ENCODE measurements around the gene ANTXR2.
"Not testable (repeated sequence)": the region's sequence is repeated elsewhere in the genome, so short reads cannot be mapped to it uniquely, and the experiment has no call there.

The ANTXR2 gene

DNA sequence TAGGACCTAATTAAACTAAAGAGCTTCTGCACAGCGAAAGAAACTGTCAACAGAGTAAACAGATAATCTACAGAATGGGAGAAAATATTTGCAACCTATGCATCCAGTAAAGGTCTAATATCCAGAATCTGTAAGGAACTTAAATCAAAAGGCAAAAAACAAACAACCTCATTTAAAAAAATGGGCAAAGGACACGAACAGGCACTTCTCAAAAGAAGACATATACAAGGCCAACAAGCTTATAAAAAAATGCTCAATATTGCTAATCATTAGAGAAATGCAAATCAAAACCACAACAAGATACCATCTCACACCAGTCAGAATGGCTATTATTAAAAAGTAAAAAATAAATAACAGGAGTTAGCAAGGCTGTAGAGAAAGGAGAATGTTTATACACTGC is 81.9 kb downstream of the ANTXR2 start:
- DNase-seq (ENCODE audit: low read depth), result not testable (repeated sequence)

DNA sequence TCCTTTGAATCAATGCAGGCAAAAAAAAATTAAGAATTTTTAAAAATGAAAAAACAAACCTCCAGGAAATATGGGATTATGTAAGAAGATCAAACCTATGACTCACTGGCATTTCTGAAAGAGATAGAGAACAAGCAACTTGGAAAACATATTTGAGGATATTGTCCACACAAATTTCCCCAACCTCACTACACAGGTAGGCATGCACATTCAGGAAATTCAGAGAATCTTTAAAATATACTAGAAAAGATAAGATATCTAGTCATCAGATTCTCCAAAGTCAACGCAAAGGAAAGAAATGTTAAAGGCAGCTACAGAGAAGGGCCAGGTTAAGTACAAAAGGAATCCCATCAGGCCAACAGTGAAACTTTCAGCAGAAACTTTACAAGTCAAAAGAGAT is 85.6 kb downstream of the ANTXR2 start:
- DNase-seq (ENCODE audit: low read depth), result no peak

DNA sequence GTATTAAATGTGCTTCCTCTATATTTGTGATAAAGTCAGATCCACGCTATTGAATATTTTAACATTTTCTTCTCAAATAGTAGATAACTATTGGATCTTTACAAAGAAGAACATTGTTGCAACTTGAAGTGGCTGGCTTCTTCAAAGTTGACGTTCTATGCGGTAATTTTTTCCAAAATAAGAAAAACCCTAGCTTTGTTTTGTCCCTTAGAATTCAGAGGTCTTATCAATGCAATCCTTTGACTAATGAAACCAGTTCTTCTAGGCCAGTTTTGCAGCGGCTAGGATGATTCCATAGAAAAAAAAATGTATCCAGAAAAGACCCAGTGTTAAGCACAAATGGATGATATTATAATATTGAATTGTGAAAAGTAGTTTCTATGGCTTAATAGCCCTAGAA is 89.6 kb downstream of the ANTXR2 start:
- DNase-seq (ENCODE audit: low read depth), result no peak

DNA sequence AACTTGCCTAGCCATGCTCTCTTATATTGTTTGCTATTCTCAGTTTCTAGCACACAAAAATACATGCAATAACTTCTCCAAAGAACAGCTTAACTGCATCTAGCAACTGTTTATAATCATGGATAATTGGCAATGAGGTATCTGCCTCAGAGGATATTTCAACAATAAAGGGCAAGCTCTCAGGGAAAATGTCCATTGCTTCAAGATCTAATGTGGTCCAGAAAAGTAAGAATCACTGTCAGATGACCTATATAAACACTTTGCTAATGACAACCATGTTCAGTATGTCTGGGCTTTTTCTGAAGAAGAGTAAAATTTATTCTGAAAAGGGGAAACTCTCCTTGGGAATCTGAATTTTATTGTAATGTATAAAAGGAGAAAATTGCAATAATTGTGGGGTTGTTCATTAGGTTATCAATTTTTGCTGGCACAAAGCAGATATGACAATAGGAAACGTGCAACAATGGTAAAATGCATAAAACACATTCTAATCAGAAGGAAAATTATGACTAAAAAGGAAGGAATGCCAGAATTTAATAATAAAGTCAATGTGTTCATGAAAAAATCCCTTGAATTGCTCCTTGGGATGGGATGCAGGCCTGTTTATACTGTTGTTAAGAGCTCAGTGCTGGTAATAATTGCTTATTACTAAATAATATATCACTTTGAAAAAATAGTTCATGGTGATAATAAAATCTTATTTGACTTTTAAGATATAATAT is 90.3 kb downstream of the ANTXR2 start:
- DNase-seq (ENCODE audit: low read depth), result no peak

DNA sequence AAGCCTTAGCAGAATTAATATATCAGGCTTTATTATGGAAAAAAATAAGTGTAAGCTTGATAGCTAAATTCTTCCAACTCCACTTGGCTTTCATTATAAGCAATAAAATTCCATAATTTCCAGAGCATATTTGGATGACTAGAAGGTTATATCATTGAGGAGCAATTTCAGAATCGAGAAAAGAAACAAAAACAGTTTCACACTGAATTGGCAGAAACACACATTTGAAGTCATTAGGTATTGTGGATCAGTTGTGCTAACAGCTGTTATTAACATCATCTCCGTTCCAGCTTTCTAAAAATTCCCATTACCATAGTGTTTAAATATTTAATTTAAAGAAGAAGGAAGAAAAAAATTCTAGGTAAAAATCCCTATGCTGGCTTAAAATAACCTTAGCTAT is 92.6 kb downstream of the ANTXR2 start:
- DNase-seq (ENCODE audit: low read depth), result no peak

DNA sequence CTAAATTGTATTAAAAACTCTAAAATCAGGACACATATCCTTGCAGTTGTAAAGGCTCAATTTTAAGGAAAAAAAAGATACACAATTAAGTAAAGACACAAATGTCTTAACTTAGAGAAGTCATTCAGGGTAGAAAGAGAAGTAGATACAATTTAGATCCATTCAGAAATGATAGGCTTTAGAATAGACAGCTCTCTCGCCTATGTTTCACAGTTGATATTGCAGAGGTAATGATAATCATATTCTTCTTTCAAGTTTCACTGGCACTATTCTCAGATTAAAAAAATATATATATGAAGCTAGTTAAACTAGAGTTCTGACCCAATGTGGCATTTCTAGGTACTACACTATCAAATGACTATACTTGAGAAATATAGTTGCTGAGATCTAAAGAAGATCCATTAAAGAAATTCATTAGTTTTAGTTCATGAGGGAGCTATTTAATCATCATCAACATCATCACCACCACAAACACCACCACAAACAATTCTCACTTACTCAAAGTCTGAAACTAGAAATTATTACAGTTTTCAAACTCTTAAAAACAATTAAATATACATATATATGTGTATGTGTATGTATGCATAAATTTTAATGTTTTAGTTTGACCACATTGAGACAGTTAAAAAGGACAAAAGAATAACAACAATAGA is 93.1 kb downstream of the ANTXR2 start:
- DNase-seq (ENCODE audit: low read depth), result no peak

DNA sequence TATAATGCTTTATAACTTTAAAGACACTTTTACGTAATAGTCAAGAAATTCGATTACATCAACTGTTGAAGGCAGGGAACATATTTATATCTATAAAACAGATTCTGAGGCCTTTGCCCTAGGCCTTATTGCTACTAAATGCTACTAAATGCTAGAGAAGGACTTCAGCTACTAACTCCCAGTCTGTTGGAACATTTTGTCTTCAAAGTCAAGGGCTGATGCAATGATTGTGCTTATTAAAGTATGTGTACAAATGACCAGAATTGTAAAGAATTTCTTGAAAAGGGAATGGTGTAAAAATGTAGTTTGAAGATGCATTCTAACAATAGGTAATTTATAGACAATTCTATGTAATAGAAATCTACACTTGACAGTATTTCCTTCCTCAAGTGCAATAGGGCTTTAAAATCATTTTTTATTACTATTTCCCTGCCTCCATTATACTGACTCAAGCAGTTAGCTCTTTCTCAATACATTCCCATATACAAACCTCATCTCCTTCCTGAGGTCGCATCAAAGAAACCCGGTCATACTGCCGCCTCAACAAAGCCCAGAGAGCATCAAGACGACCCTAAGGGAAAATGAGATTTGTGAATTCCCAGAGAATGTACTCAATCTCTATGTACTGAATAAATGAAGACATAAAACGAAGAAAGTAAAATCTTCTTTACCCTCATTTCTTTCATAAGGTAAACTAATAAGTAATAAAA is 95.7 kb downstream of the ANTXR2 start:
- peak; percentile 14 for DNase-seq (ENCODE audit: low read depth)

DNA sequence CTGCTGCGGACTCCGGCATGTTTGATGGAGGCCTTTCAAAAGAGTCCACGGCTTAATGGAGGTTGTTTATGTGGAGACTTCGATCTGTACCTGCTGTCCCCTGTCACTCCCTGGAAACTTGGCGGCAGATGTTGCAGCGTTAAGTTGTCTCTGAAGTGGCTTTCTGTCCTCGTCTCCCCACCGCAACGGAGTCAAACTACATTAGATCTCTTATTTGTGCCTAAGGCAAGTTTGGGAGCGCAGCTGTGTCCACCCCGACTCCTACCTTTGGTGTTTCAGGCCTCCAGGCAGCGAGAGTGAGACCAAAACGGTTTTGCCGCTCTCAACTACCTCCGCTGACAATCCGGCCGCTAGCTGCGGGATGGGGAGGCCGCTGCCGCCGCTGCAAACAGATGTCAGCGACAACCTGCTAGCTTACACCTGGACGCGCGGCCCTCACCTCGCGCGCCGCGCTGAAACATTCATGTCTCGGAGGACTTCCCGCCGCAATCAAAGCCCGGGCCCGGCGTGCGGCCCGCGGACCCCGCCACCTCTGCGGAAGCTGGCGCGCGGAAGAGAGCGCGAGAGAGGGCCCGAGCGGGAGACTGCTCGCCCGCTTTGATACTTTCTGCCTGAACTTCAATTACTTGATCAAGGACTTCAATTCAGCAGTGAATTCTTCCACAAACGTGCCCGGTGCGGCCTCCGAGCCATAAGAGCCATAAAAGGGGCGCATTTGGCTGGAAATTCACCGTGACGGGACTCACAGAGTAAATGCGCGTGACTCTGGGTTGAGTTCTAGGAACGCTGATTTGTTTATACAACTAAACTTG is 108.4 kb downstream of the ANTXR2 start:
- DNase-seq (ENCODE audit: low read depth), result no peak

DNA sequence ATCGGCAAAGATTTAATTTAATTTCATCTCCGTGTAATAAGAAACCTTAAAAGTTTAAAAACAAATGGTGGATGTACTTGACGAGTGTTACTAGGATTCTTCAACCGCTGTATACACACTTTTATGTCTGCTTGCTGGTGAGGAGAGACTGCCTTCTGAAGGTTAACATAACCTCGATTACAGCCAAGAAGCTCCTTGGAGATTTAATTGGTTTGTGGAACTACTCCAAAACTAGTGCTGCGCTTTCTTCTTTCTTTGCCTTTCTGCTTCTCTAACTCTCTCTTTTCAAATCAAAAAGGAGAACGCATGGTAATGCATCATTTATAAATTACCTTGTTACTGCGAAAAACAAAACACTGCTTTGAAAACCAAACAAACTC is 109.0 kb downstream of the ANTXR2 start:
- no peak for DNase-seq (ENCODE audit: low read depth)

DNA sequence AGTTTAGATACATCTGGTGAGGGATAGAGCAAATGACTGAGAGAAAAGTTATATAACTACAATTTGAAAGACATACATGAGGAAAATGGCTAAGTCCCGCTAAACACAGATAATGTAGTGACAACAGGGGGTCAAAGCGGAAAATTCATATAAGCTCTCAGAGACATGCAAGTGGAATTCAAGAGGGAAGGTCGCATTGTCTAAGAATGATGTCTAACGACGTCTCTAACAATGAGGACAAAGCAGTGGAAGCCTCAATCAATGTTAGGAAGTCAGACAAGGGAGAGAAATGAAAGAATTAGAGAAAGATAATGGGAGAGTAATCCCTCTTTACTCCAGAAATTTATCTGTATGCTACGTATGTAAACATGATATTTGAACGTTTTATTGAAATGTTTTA is 113.4 kb downstream of the ANTXR2 start:
- DNase-seq (ENCODE audit: low read depth), result no peak

DNA sequence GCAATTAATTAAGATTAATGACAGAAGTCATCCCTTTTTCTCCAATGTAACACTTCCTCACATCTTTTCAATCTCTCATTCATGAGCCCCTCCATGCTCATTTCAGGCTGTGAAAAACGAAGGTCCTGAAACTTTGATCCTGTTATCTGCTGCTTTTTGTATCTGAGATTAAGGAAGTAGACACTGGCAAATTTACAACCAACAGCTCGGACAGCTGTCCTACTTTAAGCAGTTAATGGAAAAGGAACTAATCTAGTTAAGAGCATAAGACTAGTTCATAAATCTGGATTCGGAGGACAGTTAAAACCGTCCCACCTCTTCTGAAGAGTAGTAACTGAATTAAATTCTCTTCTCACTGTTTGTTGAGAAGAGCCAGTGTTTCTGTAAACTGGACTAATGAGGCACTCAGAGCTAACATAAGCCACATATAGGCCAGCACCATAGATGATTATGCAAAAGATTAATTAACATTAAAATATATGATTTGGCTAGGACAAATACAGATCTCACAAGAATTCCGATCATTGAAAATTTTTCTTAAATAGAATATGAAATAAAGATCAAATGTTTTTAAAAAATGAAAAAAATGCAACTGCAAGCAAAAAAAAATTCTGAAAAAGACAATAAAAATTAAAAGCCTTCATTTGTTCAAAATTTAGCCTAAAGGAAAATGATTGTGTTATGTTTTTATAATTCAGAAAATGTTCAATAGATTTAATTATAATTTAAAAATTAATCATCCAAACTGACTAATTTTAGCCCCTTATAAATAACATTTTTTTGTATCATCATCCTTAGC is 114.4 kb downstream of the ANTXR2 start:
- DNase-seq (ENCODE audit: low read depth), result no peak

DNA sequence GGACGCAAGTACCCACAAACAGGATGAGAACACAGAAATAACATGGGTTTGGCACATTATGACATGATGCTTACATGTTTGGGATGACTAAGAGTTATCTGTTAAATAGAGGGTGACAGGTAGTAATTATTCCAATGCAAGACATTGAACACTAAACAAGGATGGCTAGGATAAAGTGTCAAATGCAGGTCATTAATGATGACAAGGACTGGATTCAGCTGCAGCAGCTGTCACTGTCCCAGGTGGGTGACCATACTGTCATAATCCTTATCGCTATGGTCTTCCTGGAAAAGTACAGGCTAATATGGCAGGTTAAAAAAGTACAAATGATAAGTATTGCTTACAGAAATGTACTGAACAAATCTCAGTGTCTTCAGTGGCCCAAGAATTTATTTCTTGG is 123.9 kb downstream of the ANTXR2 start:
- DNase-seq (ENCODE audit: low read depth), result no peak

DNA sequence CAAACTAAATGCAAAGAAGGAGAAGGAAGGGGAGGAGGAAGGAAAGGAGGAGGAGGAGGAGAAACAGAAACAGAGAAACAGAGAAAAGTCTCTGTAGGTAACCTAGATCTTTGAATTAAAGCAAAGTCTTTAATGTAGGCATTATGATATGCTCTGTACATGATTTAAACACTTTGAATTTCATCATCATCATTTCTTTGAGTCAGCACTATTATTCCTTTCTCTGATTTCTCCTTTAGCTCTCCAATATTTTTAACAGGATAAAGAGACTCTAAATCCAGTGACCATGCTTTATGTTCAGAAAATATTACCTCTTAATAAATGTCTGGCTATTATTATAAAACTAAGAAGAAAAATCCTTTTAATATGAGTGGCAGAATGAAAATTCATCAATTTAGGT is 124.3 kb downstream of the ANTXR2 start:
- DNase-seq (ENCODE audit: low read depth), result no peak

DNA sequence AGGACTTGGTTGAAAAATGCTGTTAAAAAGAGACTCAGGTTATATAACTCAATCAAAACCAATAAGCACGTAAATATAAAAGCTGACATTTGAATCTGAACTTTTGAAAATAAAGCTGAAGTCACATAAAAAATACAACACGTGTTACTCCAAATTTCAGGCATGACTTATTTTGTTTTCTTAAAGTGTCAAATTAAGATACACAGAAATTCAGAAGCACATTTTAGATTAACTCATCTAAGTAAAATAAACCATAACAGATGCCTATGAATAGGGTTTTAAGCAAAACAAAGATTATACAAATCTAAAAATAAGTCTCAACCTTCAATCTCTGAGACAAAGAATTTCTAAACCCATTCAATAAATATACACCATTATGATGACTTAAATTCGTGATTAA is 124.8 kb downstream of the ANTXR2 start:
- DNase-seq (ENCODE audit: low read depth), result no peak

DNA sequence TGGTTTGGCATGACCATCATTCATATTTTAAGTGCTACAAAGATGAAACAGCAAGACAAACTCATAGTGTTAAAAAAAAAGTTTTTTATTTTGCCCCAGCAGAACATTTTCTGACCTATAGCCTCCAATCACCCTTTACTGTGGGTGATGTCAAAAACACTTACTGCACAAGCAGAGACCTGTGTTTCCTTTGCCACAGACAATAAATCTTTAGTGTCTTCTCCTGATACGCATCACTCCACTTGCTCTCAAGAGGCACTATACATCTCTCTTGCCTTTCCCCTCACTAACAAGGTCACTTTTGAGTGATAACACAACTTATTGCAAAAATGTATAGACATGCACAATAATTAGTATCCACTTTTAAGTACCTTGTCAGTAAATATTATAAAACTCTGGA is 125.6 kb downstream of the ANTXR2 start:
- DNase-seq (ENCODE audit: low read depth), result no peak

DNA sequence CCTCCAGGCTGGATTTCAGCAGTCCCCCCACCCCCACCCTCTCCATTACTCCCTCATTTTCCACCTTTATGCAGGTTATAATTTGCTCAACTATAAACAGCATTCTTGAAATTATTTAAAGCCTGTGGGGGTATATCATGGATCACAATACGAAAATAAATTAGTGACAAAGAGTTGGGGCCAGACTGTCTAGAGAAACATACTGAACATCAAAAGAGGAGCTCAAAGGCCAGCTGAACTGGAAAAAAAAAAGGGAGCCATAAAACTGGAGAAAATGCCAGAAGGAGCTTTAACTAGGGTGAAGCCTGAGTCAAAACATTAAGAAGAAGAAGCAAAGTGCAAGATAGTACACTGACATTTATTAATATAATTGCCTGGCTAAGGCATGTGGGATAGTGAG is 137.8 kb downstream of the ANTXR2 start:
- DNase-seq (ENCODE audit: low read depth), result no peak

DNA sequence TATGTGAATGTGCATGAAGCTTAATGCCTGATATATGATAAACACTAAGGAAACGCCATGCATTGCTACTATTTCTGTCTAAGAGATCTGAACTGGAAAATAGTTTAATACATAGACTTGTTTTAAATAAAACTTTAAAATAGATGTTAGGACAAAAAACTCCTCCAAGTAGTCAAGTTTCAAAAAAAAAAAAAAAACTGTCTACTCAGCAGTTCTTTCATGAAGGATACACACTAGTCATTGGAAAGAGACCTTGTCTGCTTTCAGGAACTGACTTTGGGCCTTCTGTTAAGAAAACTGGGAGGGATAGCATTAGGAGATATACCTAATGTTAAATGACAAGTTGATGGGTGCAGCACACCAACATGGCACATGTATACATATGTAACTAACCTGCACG is 138.4 kb downstream of the ANTXR2 start:
- DNase-seq (ENCODE audit: low read depth), result no peak

DNA sequence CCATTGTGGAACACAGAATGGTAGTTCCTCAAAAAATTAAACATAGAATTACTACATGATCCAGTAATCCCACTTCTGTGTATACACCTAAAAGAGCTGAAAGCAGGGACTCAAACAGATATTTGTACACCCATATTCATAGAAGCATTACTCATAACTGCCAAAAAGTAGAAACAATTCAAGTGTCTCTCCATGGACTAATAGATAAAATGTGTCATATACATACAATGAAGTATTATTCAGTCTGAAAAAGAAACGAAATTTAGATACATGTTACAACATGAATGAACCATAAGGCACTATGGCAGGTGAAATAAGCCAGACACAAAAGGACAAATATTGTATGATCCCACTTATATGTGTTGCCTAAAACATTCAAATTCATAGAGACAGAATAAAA is 145.1 kb downstream of the ANTXR2 start:
- no peak for DNase-seq (ENCODE audit: low read depth)

DNA sequence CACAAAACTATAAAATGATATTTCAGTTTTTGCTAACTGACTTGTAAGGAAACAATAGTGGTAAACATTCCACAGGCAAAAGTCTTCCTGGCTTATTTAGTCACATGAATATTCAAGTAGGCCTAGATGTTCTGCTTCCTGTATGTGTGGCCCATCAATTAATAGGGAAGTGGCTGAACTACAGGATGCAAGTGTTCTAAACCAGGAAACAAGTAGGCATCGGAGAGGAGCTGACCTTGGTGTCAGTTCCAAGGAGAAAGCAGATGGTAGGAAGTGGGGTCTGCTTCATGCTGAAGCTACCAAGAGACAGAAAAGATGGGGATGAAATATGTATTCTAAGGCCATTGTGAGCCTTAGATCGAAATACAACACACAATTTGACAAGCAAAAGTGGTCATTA is 149.7 kb downstream of the ANTXR2 start:
- no peak for DNase-seq (ENCODE audit: low read depth)

DNA sequence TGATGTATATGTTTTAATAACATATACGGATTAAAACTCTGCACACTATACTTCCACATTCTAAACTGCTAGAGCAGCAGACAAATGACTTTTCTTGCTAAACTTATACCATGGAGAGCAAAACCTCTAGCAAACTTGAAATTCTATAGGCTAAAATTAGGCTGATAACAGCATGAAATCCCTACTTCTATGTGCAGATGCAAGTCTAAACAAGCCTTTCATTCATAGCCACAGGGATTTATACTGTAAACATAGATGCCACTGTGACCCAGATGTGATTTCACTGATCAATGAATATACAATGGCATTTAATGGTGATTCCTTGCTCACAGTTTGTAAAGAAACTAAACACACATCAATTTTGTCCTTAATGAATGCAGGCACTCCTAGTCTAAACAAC is 151.0 kb downstream of the ANTXR2 start:
- DNase-seq (ENCODE audit: low read depth), result no peak

DNA sequence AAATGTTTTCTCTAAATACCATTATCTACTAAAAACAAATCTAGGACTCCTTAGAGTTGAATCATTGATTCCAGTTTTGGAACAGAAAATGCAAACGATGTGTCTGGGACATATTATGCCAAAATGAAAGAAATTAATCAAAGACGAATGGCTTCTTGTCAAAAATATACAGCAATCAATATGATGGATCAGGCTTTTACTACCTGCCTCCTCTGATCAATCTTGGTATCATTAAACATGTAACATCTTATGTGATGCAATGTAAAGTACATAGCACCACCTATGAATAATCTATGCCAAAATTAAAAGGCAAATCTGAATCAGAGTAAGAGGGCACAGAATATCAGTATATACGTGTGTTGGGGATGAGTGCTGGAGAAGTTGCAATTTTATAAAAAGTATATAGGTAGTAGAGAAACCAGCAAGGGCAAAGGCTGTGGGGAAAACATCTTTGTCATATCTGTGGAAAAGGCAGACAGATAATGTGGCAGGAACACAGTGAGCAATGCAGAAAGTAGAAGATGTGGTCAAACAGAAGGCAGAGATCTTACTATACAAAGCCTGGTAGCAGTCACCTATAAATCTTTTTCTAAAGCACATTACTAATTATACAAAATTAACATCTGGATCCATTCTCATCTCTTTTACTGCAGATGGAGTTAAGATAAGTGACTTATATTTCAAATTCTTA is 152.7 kb downstream of the ANTXR2 start:
- no peak for DNase-seq (ENCODE audit: low read depth)

Data from fibroblast of the conjunctiva (primary cell).